ENCODE data around the gene GBP4. TPM values are rescaled to one million over a fixed set of nuclear protein-coding genes. Genes with fewer than 3 reads are reported as not detected.

Gene GBP4
- total and polyA plus RNA-seq, 4 donors = 4.1 to 8.1 (median 5.8) TPM

GRCh38 chr1:89171067-89171438 is 27.7 kb downstream of the GBP4 start:
- TF ChIP-seq YY1 (IDR thresholded peaks at IDR 0.05) (no peak), MAX (IDR thresholded peaks at IDR 0.05) (no peak), JUND (IDR thresholded peaks at IDR 0.05) (no peak), HNF4A (conservative IDR thresholded peaks at IDR 0.05) (no peak), RAD21 (IDR thresholded peaks at IDR 0.05) (no peak), REST (IDR thresholded peaks at IDR 0.05) (no peak), FOXA1 (IDR thresholded peaks at IDR 0.05) (no peak), GABPA (IDR thresholded peaks at IDR 0.05 in 1 of 2, conservative IDR thresholded peaks at IDR 0.05 in 1 of 2) (no peak), EGR1 (IDR thresholded peaks at IDR 0.05; ENCODE audit: low read depth in 2 of 2) (no peak), HNF4G (IDR thresholded peaks at IDR 0.05) (no peak), CTCF (IDR thresholded peaks at IDR 0.05; ENCODE audit: low read depth, low read length, missing input control) (no peak), NR2F2 (IDR thresholded peaks at IDR 0.05) (no peak), FOXA2 (IDR thresholded peaks at IDR 0.05) (no peak), SP1 (IDR thresholded peaks at IDR 0.05) (no peak), ZBTB33 (IDR thresholded peaks at IDR 0.05) (no peak), TAF1 (conservative IDR thresholded peaks at IDR 0.05) (no peak), ATF3 (IDR thresholded peaks at IDR 0.05) (no peak)
- Histone ChIP-seq H3K27ac (ENCODE audit: low read depth in 1 of 2, low read length in 2 of 2) (peak overlapping the region in 1 of 2 donors; percentile 40), H3K4me1 (ENCODE audit: control insufficient read depth in 4 of 4, insufficient read depth in 4 of 4, low read length in 3 of 4) (peaks cover 2 to 47% (median 26%) of the 10 kb centered on the region in 4 donors), H3K27me3 (ENCODE audit: control insufficient read depth in 4 of 4, insufficient read depth in 4 of 4, low read length in 3 of 4) (no peaks in the 10 kb centered on the region), H3K4me3 (ENCODE audit: low read depth in 1 of 3, low read length in 3 of 3) (no peak overlapping the region), H3K9me3 (ENCODE audit: control insufficient read depth in 4 of 4, low read length in 3 of 4) (no peaks in the 10 kb centered on the region), H3K36me3 (ENCODE audit: control insufficient read depth in 4 of 4, insufficient read depth in 3 of 4, low read depth in 1 of 4, low read length in 3 of 4) (peaks cover 0 to 11% (median 2%) of the 10 kb centered on the region in 4 donors), H3K9ac (ENCODE audit: low read depth in 1 of 2, low read length in 2 of 2) (no peak overlapping the region)
- DNase-seq (ENCODE audit: low spot score) = no peak
